RWPE2 (cell line): ENCODE data around the gene TMEM143.
"Not testable (repeated sequence)": the region's sequence is repeated elsewhere in the genome, so short reads cannot be mapped to it uniquely, and the experiment has no call there.

Source experiments
- ATAC-seq: fragments of 200-7000 bp; cut with Tn5 transposase; 3 replicates; pipeline ENCODE4 v1.9.1; 2021; ENCODE audit warnings: low read depth
- DNase-seq: peaks from one replicate; pipeline ENCODE4 v3.0.0-alpha.2; 2020; ENCODE audit warnings: low spot score
- H3K27ac ChIP-seq: fragments of 450-650 bp; 2 replicates; pipeline ENCODE4 v1.5.1; 2017; ENCODE audit warnings: mild to moderate bottlenecking; ENCODE audit not compliant: poor library complexity, severe bottlenecking
- H3K27me3 ChIP-seq: fragments of 250-450 bp; sonication (Bioruptor Pico); 2 replicates; pipeline ENCODE4 v1.5.1; 2021; ENCODE audit warnings: mild to moderate bottlenecking, moderate library complexity; ENCODE audit not compliant: insufficient read depth, poor library complexity, severe bottlenecking
- H3K36me3 ChIP-seq: fragments of 250-450 bp; sonication (Bioruptor Pico); 2 replicates; pipeline ENCODE4 v1.5.1; 2020; ENCODE audit warnings: low read depth, mild to moderate bottlenecking, moderate library complexity
- H3K4me1 ChIP-seq: fragments of 250-450 bp; sonication (Bioruptor Pico); 2 replicates; pipeline ENCODE4 v1.5.1; 2021; ENCODE audit warnings: mild to moderate bottlenecking, moderate library complexity; ENCODE audit not compliant: insufficient read depth, poor library complexity, severe bottlenecking
- H3K4me3 ChIP-seq: fragments of 250-450 bp; sonication (Bioruptor Pico); 2 replicates; pipeline ENCODE4 v1.5.1; 2021; ENCODE audit warnings: mild to moderate bottlenecking, moderate library complexity; ENCODE audit not compliant: severe bottlenecking
- H3K9me3 ChIP-seq: fragments of 250-450 bp; sonication (Bioruptor Pico); 2 replicates; pipeline ENCODE4 v1.5.1; 2021; ENCODE audit warnings: mild to moderate bottlenecking, moderate library complexity; ENCODE audit not compliant: severe bottlenecking
- CTCF ChIP-seq: fragments of 450-650 bp; IDR thresholded peaks from one replicate; pipeline ENCODE4 v1.5.1; 2017; ENCODE audit warnings: mild to moderate bottlenecking, moderate library complexity; ENCODE audit not compliant: poor library complexity, severe bottlenecking

Gene TMEM143

GRCh38 chr19:48295458-48295857 is 68.3 kb downstream of the TMEM143 start:
- Histone ChIP-seq H3K9me3 (no peaks in the 10 kb centered on the region), H3K27ac (no peak overlapping the region), H3K4me3 (no peak overlapping the region), H3K36me3 (no peaks in the 10 kb centered on the region), H3K27me3 (no peaks in the 10 kb centered on the region), H3K4me1 (peaks cover 4% of the 10 kb centered on the region)
- no peak for TF ChIP-seq CTCF
- no peak for ATAC-seq
- no peak for DNase-seq

GRCh38 chr19:48292798-48293197 is 70.9 kb downstream of the TMEM143 start:
- Histone ChIP-seq H3K4me1 (peaks cover 4% of the 10 kb centered on the region), H3K27ac (no peak overlapping the region), H3K4me3 (no peak overlapping the region), H3K9me3 (no peaks in the 10 kb centered on the region), H3K36me3 (no peaks in the 10 kb centered on the region), H3K27me3 (no peaks in the 10 kb centered on the region)
- TF ChIP-seq CTCF: no peak
- no peak for DNase-seq
- ATAC-seq: peak; percentile 58

- not testable (repeated sequence) for H3K4me1 ChIP-seq, H3K4me3 ChIP-seq, H3K36me3 ChIP-seq, H3K27me3 ChIP-seq, H3K27ac ChIP-seq, H3K9me3 ChIP-seq, DNase-seq, ATAC-seq
- peak; percentile 73 for TF ChIP-seq CTCF
Observed at GRCh38 chr19:48291489-48291815, 72.3 kb downstream of the TMEM143 start.

- H3K4me3 ChIP-seq: peak overlapping the region; percentile 32
- H3K9me3 ChIP-seq: no peaks in the 10 kb centered on the region
- H3K27me3 ChIP-seq: no peaks in the 10 kb centered on the region
- peaks cover 9% of the 10 kb centered on the region; the same call in 1 of the 2 replicates for H3K36me3 ChIP-seq
- H3K27ac ChIP-seq: no peak overlapping the region
- H3K4me1 ChIP-seq: peaks cover 4% of the 10 kb centered on the region
- DNase-seq (peak; percentile 67), ATAC-seq (peak; percentile 77)
- TF ChIP-seq CTCF: peak; percentile 97
Observed at GRCh38 chr19:48290771-48291488, 72.8 kb downstream of the TMEM143 start.

- Histone ChIP-seq H3K9me3 (no peaks in the 10 kb centered on the region), H3K4me1 (peaks cover 4% of the 10 kb centered on the region), H3K36me3 (peaks cover 9% of the 10 kb centered on the region; the same call in 1 of the 2 replicates), H3K4me3 (no peak overlapping the region), H3K27me3 (no peaks in the 10 kb centered on the region), H3K27ac (no peak overlapping the region)
- DNase-seq: no peak
- ATAC-seq: peak; percentile 62
- TF ChIP-seq CTCF: no peak
Observed at GRCh38 chr19:48290401-48290770, 73.4 kb downstream of the TMEM143 start.
